D721Med (cell line): Measurements from ENCODE around the gene HIVEP3.

Experiments used
- DNase-seq: peaks from one replicate; pipeline ENCODE4 v3.0.0; 2011; ENCODE audit warnings: low spot score; ENCODE audit not compliant: insufficient read length
- FAIRE-seq: peaks from 2 replicates; lab custom pipeline; 2011; peaks lifted over from hg19 to GRCh38; lab: Jason Lieb, UNC
- TF ChIP-seq, protein P1 (sequence below): IDR thresholded peaks from 2 replicates; pipeline ENCODE4 v1.5.1; 2012; ENCODE audit warnings: mild to moderate bottlenecking, control low read depth; ENCODE audit not compliant: insufficient read depth; ENCODE audit errors: missing control alignments

Gene HIVEP3

DNA sequence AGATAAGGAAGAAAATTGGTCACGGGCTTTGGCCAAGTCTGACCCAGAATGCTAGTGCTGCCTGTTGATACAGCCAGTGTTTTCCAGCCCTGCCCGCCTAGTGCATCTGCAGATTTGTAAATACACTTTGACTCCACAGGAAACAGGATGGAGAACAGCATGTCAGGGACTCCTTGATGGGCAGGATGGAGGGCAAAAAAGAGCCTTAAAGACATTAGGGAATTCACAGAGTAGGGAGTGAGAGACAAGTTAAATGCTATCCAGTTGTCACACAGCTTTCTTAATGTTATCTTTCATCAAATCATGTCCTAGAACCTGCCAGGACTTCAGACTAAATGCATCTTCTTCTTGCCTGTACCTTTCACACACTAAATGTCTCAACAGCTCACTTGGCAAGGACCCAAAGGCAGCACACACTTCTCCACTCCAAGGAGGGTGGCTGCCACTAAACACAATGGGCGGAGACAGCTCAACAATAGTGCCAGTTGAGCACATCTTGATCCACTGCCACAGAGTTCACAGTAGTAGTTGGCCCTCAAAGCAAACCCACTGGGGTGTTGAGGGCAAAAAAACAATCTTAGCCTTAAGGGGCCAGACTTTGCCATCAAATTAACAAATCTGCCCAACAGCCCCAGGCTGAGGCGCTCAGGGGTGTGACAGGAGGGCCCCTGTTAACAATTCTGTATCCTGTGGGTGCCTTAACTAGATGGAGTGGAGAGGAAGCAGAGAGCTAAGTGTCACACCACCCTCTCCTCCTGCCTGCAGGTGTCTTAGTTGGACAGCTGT lies 2.7 kb downstream of the HIVEP3 start:
- no peak for DNase-seq
- TF ChIP-seq, protein P1, sequence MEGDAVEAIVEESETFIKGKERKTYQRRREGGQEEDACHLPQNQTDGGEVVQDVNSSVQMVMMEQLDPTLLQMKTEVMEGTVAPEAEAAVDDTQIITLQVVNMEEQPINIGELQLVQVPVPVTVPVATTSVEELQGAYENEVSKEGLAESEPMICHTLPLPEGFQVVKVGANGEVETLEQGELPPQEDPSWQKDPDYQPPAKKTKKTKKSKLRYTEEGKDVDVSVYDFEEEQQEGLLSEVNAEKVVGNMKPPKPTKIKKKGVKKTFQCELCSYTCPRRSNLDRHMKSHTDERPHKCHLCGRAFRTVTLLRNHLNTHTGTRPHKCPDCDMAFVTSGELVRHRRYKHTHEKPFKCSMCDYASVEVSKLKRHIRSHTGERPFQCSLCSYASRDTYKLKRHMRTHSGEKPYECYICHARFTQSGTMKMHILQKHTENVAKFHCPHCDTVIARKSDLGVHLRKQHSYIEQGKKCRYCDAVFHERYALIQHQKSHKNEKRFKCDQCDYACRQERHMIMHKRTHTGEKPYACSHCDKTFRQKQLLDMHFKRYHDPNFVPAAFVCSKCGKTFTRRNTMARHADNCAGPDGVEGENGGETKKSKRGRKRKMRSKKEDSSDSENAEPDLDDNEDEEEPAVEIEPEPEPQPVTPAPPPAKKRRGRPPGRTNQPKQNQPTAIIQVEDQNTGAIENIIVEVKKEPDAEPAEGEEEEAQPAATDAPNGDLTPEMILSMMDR, result no peak
- FAIRE-seq, result no peak

- no peak for DNase-seq
- TF ChIP-seq, protein P1, result no peak
- no peak for FAIRE-seq
These were observed 4.2 kb downstream of the HIVEP3 start for GRCh38 chr1:41914516-41914915.

DNA sequence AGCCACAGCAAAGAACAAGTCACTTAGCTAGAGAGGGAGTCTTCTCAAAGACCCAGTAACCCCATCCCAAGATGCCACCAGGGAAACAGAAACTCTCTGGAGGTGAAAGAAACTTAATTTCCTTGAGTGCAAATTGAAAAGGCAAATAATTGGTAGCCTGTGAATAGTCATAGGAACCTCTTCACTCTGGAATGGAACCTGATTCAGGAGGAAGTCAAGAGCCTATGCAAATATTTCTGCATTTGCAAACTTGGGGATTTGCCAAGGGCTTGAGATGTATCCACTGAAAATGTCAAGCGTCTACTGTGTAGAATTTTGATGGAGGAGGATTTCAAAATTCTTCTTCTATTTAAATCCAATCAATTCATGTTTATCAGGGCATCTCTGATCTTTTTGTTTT lies 5.7 kb downstream of the HIVEP3 start:
- no peak for DNase-seq
- FAIRE-seq, result no peak
- TF ChIP-seq, protein P1, result no peak

DNA sequence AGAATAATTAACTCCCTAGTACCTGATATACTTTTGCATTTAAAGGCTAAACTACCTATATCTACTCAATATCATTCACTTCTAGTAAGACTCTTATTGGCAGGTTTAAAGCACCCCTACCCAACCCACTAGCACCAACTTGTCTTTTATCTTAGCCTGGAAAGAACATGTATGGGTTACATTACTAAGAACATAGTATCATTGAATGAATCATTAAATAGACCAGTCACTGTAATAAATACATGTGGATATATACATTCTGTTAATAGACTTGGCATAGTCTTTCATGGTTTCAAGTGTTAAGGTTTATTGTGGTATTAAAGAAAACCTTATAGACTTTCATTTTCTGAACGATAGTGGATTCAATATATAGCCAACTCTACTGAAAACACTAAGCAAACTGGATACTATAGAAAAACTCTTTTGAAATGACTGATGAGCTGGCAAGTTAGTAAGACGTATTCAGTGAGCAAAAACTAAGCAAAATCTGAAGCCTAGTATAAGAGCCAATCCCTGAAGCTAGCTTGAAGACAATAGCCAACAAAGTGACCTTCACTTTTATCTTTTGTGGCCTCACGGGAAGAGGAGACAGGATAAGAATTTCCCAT lies 10.3 kb downstream of the HIVEP3 start:
- FAIRE-seq, result no peak
- DNase-seq, result no peak
- TF ChIP-seq, protein P1, result no peak

DNA sequence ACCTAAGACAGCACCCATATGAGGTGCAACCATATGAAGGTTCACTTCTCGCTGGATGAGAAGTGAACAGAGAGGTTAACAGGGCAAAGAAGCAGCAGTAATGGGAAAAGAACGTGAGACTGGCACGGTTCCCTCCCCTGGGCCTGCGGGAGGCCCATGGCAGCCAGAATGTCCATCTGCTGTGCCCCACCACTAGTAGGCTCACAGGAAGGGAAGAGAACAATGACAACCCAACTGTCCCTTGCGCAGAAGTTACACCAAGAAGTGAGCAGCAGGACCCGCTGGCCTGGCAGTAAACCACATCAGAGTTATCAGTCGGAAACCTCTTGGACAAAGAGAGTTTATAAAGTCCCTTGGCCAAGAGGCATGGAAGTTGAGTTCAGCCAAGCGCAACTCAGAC lies 11.3 kb downstream of the HIVEP3 start:
- FAIRE-seq, result no peak

GRCh38 chr1:41906943-41907342 lies 11.8 kb downstream of the HIVEP3 start:
- TF ChIP-seq, protein P1, result no peak
- DNase-seq (no peak), FAIRE-seq (no peak)

More for the DNA sequence above, 11.3 kb downstream of the HIVEP3 start:
- TF ChIP-seq, protein P1, result no peak
- DNase-seq, result no peak
